CD4-positive, alpha-beta T cell treated with Interleukin-21 for 1 hour (primary cell): Measurements from ENCODE around the gene NANOG.
"Not testable (repeated sequence)": the region's sequence is repeated elsewhere in the genome, so short reads cannot be mapped to it uniquely, and the experiment has no call there.

ENCODE experiments used
- DNase-seq: peaks from one replicate; pipeline ENCODE4 v3.0.0-alpha.2; 2020

Gene NANOG

GRCh38 chr12:7806319-7806718 lies 17.1 kb downstream of the NANOG start:
- not testable (repeated sequence) for DNase-seq

GRCh38 chr12:7806863-7807487 lies 17.8 kb downstream of the NANOG start:
- DNase-seq: peak; percentile 61

GRCh38 chr12:7825754-7826153 lies 36.6 kb downstream of the NANOG start:
- DNase-seq: not testable (repeated sequence)

- DNase-seq: not testable (repeated sequence)
Observed at GRCh38 chr12:7829737-7830136, 40.5 kb downstream of the NANOG start.

- peak; percentile 51 for DNase-seq
Observed at GRCh38 chr12:7832059-7832696, 43.0 kb downstream of the NANOG start.

GRCh38 chr12:7833201-7833600 lies 44.0 kb downstream of the NANOG start:
- not testable (repeated sequence) for DNase-seq

GRCh38 chr12:7833831-7834230 lies 44.6 kb downstream of the NANOG start:
- no peak for DNase-seq

- no peak for DNase-seq
Observed at GRCh38 chr12:7834701-7835100, 45.5 kb downstream of the NANOG start.

GRCh38 chr12:7835116-7835515 lies 45.9 kb downstream of the NANOG start:
- no peak for DNase-seq

GRCh38 chr12:7835766-7836165 lies 46.6 kb downstream of the NANOG start:
- DNase-seq: no peak

- no peak for DNase-seq
Observed at GRCh38 chr12:7837366-7837765, 48.2 kb downstream of the NANOG start.

GRCh38 chr12:7839226-7839625 lies 50.0 kb downstream of the NANOG start:
- DNase-seq: not testable (repeated sequence)

- DNase-seq: not testable (repeated sequence)
Observed at GRCh38 chr12:7839848-7840247, 50.6 kb downstream of the NANOG start.

- not testable (repeated sequence) for DNase-seq
Observed at GRCh38 chr12:7842444-7842843, 53.2 kb downstream of the NANOG start.

GRCh38 chr12:7843149-7843548 lies 53.9 kb downstream of the NANOG start:
- not testable (repeated sequence) for DNase-seq

GRCh38 chr12:7843583-7843982 lies 54.4 kb downstream of the NANOG start:
- DNase-seq: peak; percentile 34

- DNase-seq: no peak
Observed at GRCh38 chr12:7844116-7844515, 54.9 kb downstream of the NANOG start.

- not testable (repeated sequence) for DNase-seq
Observed at GRCh38 chr12:7847226-7848097, 58.3 kb downstream of the NANOG start.

GRCh38 chr12:7848098-7848422 lies 58.9 kb downstream of the NANOG start:
- not testable (repeated sequence) for DNase-seq
